ENCODE data around the gene SHISA7.

SHISA7 gene

DNA sequence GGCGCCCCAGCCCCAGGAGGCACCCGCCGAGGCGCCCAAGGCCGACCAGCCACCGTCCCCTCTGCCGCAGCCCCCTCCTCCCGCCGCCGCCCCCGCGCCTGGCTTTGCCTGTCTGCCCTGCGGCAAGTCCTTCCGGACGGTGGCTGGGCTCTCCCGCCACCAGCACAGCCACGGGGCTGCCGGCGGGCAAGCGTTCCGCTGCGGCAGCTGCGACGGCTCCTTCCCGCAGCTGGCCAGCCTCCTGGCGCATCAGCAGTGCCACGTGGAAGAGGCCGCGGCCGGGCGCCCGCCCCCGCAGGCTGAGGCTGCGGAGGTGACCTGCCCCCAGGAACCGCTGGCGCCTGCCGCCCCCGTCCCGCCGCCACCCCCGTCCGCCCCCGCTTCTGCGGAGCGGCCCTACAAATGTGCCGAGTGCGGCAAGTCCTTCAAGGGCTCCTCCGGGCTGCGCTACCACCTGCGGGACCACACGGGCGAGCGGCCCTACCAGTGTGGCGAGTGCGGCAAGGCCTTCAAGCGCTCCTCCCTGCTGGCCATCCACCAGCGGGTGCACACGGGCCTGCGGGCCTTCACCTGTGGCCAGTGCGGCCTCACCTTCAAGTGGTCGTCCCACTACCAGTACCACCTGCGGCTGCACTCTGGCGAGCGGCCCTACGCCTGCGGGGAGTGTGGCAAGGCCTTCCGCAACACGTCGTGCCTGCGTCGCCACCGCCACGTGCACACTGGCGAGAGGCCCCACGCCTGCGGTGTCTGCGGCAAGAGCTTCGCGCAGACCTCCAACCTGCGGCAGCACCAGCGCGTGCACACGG, 39.3 kb upstream of the SHISA7 start:
- DNase-seq = no peak

- no peak for DNase-seq
Measured at GRCh38 chr19:55481794-55482155, 38.7 kb upstream of the SHISA7 start.

DNA sequence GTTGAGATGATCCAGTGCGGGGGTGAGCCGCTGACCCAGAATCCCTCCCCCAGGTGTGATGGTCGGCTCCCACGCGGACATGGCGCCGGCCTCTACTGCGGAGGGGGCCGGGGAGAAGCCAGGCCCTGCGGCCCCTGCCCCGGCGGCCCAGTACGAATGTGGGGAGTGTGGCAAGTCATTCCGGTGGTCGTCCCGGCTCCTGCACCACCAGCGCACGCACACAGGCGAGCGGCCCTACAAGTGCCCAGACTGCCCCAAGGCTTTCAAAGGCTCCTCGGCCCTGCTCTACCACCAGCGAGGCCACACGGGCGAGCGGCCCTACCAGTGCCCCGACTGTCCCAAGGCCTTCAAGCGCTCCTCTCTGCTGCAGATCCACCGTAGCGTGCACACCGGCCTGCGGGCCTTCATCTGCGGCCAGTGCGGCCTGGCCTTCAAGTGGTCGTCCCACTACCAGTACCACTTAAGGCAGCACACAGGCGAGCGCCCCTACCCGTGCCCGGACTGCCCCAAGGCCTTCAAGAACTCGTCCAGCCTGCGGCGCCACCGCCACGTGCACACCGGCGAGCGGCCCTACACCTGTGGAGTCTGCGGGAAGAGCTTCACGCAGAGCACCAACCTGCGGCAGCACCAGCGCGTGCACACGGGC, 38.2 kb upstream of the SHISA7 start:
- no peak for DNase-seq

DNA sequence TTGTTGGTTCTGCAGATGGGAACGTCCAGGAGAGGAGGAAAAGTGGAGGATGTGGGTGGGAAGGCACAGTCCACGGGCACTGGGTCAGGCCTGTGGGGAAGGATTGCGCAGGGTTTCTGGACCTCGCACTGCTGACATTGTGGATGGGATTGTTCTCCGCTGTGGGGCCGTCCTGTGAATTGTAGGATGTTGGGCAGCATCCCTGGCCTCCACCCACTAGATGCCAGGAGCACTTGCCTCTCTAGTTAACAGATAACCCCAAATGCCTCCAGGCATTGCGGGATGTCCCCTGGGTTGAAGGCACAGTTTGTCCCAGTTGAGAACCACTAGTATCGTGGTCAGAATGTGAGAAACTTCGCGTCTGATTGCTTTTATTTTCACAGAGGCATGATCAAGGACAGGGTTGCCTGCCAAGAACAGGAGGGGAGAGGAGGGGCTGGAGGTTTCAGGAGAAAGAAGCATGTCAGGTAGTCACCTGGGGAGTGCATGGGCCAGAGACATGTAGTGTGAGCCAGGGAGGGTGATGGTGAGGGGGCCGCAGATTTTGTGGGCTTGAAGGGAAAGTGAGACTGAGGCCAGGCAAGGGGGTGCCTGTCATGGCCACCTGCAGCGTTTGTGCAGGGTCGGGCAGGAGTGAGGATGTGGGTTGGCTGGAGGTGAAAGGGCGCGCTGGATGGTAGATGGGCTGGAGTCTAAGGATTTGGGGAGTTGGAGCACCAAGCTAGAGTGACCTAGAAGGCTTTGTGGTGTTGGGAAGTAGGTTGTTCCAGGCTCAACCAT, 36.5 kb upstream of the SHISA7 start:
- DNase-seq = no peak

DNA sequence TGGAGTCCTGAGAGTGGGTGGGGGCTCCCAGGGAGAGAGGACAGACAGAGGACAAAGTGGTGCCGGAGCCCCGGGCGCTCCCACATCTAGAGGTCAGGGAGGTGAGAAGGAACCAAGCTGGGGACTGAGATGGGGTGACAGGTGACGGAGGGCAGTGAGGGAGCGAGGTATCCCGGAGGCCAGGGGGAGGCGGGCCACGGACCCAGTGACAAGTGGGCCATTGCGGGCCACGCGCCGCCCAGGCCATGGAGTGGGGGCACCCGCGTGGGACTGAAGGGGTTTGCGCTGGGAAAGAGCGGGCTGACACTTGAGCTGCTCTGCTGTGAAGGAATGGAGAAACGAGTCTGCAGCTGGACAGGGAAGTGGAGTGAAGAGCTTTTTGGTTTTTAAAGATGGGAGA, 35.9 kb upstream of the SHISA7 start:
- no peak for DNase-seq

- DNase-seq = no peak
Measured at GRCh38 chr19:55478364-55478763, 35.3 kb upstream of the SHISA7 start.

DNA sequence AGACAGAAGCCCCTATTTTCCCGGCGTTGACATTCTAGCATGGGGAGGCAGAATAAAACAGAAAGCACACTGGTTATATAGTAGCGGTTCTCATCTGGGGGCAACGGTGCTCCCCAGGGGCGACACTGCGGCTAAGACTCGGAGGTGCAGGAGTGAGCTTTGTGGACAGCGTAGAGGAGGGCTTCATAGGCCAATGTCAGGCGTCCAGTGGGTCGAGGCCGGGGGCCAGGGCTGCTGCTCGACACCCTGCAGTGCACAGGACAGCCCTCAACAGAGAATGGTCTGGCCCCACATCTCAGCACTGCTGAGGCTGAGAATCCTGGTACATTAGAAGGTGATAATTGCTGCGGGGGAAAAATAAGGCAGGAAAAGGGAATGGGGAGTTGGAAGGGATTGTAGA, 34.8 kb upstream of the SHISA7 start:
- DNase-seq = no peak

GRCh38 chr19:55476100-55476775, 33.1 kb upstream of the SHISA7 start, which contains the start of gene ZNF628:
Gene ZNF628 (plus strand): TSS chr19:55476617. CDS start chr19:55479911, 3,294 bp downstream.
- DNase-seq = peak; percentile 99

GRCh38 chr19:55474269-55475265, 31.5 kb upstream of the SHISA7 start:
- no peak for DNase-seq

GRCh38 chr19:55473225-55474012, 30.3 kb upstream of the SHISA7 start:
- no peak for DNase-seq

DNA sequence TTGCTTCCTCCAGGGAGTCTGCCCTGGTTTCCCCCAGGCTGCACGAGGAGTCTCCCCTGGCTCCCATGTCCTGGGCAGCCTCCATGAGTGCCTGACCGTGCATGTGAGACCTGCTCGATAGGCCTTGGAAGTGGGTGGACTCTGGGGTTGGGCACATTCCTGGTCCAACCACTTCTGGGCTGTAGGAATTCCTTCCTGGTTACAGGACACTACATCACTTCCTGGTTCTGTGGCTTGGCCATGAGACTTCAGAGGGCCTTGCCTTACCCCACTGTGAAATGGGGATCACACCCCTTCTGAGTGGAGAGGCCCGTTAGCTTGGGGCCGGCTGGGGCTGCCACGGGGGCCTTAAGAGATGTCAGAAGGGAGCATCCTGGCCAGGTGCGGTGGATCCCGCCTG, 29.4 kb upstream of the SHISA7 start:
- no peak for DNase-seq

GRCh38 chr19:55471266-55471665, 28.2 kb upstream of the SHISA7 start:
- no peak for DNase-seq

GRCh38 chr19:55468054-55468393, 24.9 kb upstream of the SHISA7 start:
- DNase-seq = no peak

- peak in 1 of 2 experiments; percentile 58 for DNase-seq
Measured at GRCh38 chr19:55467236-55468053, 24.3 kb upstream of the SHISA7 start.

GRCh38 chr19:55466241-55466614, 23.1 kb upstream of the SHISA7 start:
- DNase-seq = no peak

DNA sequence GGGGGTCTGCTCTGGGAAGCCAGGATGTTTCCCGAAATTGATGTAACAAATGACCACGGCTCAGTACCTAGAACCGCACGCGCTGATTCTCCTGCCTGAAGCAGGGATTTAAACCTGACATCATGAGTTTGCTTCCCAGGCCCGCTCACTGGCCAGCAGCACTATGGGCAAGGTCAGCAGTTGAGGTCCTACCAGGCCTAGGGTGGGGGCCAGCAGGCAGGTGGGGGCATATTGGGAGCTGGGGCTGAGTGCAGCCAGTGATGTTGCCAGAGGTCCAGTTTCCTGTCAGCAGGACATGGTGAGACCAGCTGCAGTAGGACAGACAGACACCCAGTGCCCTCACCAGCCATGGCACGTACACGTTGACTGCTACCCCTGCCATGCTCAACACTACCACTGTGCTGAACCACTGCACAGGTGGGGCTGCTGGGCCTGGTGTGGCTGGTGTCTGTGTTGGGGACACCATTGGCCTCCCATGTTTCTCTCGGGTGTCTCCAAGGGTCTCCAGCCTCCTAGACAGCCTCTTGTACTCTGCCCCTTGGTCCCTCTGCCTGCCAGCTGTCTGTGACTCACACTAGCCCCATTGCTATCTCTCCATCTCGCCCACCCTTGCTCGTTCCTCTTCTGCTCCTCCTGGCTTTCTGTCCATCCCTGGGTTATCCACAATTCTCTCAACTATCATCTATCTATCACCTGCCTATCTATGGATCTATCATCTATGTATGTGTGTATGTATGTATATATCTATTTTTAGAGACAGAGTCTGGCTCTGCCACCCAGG, 22.6 kb upstream of the SHISA7 start:
- no peak for DNase-seq

GRCh38 chr19:55464662-55465054, 21.6 kb upstream of the SHISA7 start, which contains the start of gene C19orf85:
Gene C19orf85 (minus strand): TSS chr19:55464751. CDS start chr19:55464554, 197 bp downstream.
- no peak for DNase-seq

- DNase-seq = no peak
Measured at GRCh38 chr19:55464039-55464661, 21.1 kb upstream of the SHISA7 start.

- no peak for DNase-seq
Measured at GRCh38 chr19:55463583-55464031, 20.5 kb upstream of the SHISA7 start.

Measured in NCI-H1930 (cell line).